ENCODE results near the gene RALGPS1.
"Not testable (repeated sequence)": the region's sequence is repeated elsewhere in the genome, so short reads cannot be mapped to it uniquely, and the experiment has no call there.

The RALGPS1 gene

GRCh38 chr9:127015921-127016512 lies 101.4 kb downstream of the RALGPS1 start:
- TF ChIP-seq EZH2phosphoT487 (IDR thresholded peaks at IDR 0.05; ENCODE audit: low read depth) (no peak), CTCF (IDR thresholded peaks at IDR 0.05; ENCODE audit: low read depth, low read length) (no peak)
- no peaks in the 10 kb centered on the region for H4K20me1 ChIP-seq (ENCODE audit: insufficient read depth, low read length)
- no peak overlapping the region for H3K27ac ChIP-seq (ENCODE audit: low read length)
- H3K79me2 ChIP-seq (ENCODE audit: low read length) = no peaks in the 10 kb centered on the region
- H3K4me1 ChIP-seq (ENCODE audit: low read length) = no peaks in the 10 kb centered on the region
- H3K9me3 ChIP-seq (ENCODE audit: insufficient read depth, low read length) = no peaks in the 10 kb centered on the region
- H2AFZ ChIP-seq (ENCODE audit: low read depth, low read length) = no peak overlapping the region
- H3K4me2 ChIP-seq (ENCODE audit: low read length) = no peak overlapping the region
- no peak overlapping the region for H3K9ac ChIP-seq (ENCODE audit: low read length)
- H3K36me3 ChIP-seq (replicated peaks; ENCODE audit: low read depth, low read length) = no peaks in the 10 kb centered on the region
- H3K4me3 ChIP-seq (ENCODE audit: low read length) = no peak overlapping the region
- H3K27me3 ChIP-seq (ENCODE audit: low read depth, low read length) = no peaks in the 10 kb centered on the region

- not testable (repeated sequence) for H3K36me3 ChIP-seq (replicated peaks; ENCODE audit: low read depth, low read length); H3K9ac ChIP-seq (ENCODE audit: low read length); H4K20me1 ChIP-seq (ENCODE audit: insufficient read depth, low read length); H3K27ac ChIP-seq (ENCODE audit: low read length); H3K4me2 ChIP-seq (ENCODE audit: low read length); H3K79me2 ChIP-seq (ENCODE audit: low read length); H3K4me3 ChIP-seq (ENCODE audit: low read length); H3K4me1 ChIP-seq (ENCODE audit: low read length); H3K9me3 ChIP-seq (ENCODE audit: insufficient read depth, low read length); H3K27me3 ChIP-seq (ENCODE audit: low read depth, low read length); H2AFZ ChIP-seq (ENCODE audit: low read depth, low read length)
These were observed 103.4 kb downstream of the RALGPS1 start for GRCh38 chr9:127017979-127018378.

- Histone ChIP-seq H3K36me3 (replicated peaks; ENCODE audit: low read depth, low read length) (no peaks in the 10 kb centered on the region), H3K27me3 (ENCODE audit: low read depth, low read length) (no peaks in the 10 kb centered on the region), H4K20me1 (ENCODE audit: insufficient read depth, low read length) (no peaks in the 10 kb centered on the region), H3K9me3 (ENCODE audit: insufficient read depth, low read length) (no peaks in the 10 kb centered on the region), H3K27ac (ENCODE audit: low read length) (no peak overlapping the region), H3K4me3 (ENCODE audit: low read length) (no peak overlapping the region), H3K9ac (ENCODE audit: low read length) (no peak overlapping the region), H2AFZ (ENCODE audit: low read depth, low read length) (no peak overlapping the region), H3K4me1 (ENCODE audit: low read length) (no peaks in the 10 kb centered on the region), H3K4me2 (ENCODE audit: low read length) (no peak overlapping the region), H3K79me2 (ENCODE audit: low read length) (no peaks in the 10 kb centered on the region)
- no peak for TF ChIP-seq EZH2phosphoT487 (IDR thresholded peaks at IDR 0.05; ENCODE audit: low read depth)
- no peak for TF ChIP-seq CTCF (IDR thresholded peaks at IDR 0.05; ENCODE audit: low read depth, low read length)
These were observed 104.4 kb downstream of the RALGPS1 start for GRCh38 chr9:127018935-127019334.

DNA sequence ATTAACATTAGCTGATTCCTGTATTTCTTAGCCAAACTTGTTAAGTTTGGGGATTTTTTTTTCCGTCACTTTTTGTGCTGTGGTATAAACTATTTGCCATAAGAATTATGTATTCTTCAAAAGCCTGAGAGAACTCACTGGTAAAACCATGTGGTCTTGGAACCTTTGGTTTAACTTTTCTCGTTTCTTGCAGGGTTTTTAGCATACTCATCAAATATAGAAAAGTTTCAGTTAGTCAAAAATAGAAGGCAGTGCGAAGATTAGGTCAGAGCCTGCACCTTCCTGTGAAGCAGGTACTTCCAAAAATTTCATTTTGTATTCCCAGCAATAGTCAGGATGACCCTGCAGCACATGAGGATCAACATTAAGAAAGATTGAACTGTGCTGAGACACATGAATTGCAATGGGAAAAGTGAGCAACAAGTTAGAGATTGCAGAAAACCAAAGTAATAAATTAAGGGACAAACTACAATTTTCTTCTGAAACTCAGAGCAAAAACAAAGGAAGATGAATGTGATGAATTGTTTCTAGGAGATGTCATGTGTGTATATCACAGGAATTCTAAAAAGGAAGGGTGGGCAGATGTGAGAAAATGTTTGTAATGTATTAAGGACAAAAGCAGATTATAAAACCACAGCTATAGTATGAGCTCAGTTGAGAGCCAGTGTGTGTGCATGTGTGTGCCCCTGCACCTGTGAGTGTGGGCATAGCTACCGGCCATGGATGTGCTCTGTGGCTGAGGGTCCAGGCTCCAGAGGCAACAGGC lies 105.6 kb downstream of the RALGPS1 start:
- Histone ChIP-seq H3K36me3 (replicated peaks; ENCODE audit: low read depth, low read length) (no peaks in the 10 kb centered on the region), H3K4me3 (ENCODE audit: low read length) (no peak overlapping the region), H4K20me1 (ENCODE audit: insufficient read depth, low read length) (no peaks in the 10 kb centered on the region), H3K27ac (ENCODE audit: low read length) (no peak overlapping the region), H3K27me3 (ENCODE audit: low read depth, low read length) (no peaks in the 10 kb centered on the region), H3K4me2 (ENCODE audit: low read length) (no peak overlapping the region), H3K9ac (ENCODE audit: low read length) (no peak overlapping the region), H3K4me1 (ENCODE audit: low read length) (no peaks in the 10 kb centered on the region), H2AFZ (ENCODE audit: low read depth, low read length) (no peak overlapping the region), H3K79me2 (ENCODE audit: low read length) (no peaks in the 10 kb centered on the region), H3K9me3 (ENCODE audit: insufficient read depth, low read length) (no peaks in the 10 kb centered on the region)
- TF ChIP-seq EZH2phosphoT487 (IDR thresholded peaks at IDR 0.05; ENCODE audit: low read depth) (no peak), CTCF (IDR thresholded peaks at IDR 0.05; ENCODE audit: low read depth, low read length) (no peak)

Data from OCI-LY3 (cell line).